Activated naive CD8-positive, alpha-beta T cell (primary cell): ENCODE measurements around the gene NPAS2.

Experiments used
- H3K27ac Mint-ChIP-seq: one replicate; pipeline ENCODE4 v1.8.0; 2021; ENCODE audit warnings: mixed read lengths
- H3K27me3 Mint-ChIP-seq: one replicate; pipeline ENCODE4 v1.8.0; 2021; ENCODE audit warnings: mixed read lengths
- H3K36me3 Mint-ChIP-seq: one replicate; pipeline ENCODE4 v1.8.0; 2021; ENCODE audit warnings: mixed read lengths
- H3K4me1 Mint-ChIP-seq: one replicate; pipeline ENCODE4 v1.8.0; 2021; ENCODE audit warnings: low read depth, mixed read lengths
- H3K4me3 Mint-ChIP-seq: one replicate; pipeline ENCODE4 v1.8.0; 2021; ENCODE audit warnings: mild to moderate bottlenecking, mixed read lengths
- H3K9me3 Mint-ChIP-seq: one replicate; pipeline ENCODE4 v1.8.0; 2021; ENCODE audit warnings: low read depth, mixed read lengths

The NPAS2 gene

GRCh38 chr2:100983201-100983600 lies 163.3 kb downstream of the NPAS2 start:
- Mint-ChIP-seq H3K27me3 (no peaks in the 10 kb centered on the region), H3K9me3 (no peaks in the 10 kb centered on the region), H3K4me1 (no peaks in the 10 kb centered on the region), H3K36me3 (no peaks in the 10 kb centered on the region), H3K27ac (no peak overlapping the region), H3K4me3 (no peak overlapping the region)

- H3K4me3 Mint-ChIP-seq = no peak overlapping the region
- H3K4me1 Mint-ChIP-seq = no peaks in the 10 kb centered on the region
- no peak overlapping the region for H3K27ac Mint-ChIP-seq
- H3K36me3 Mint-ChIP-seq = no peaks in the 10 kb centered on the region
- H3K9me3 Mint-ChIP-seq = no peaks in the 10 kb centered on the region
- H3K27me3 Mint-ChIP-seq = no peaks in the 10 kb centered on the region
Observed at GRCh38 chr2:100983684-100984310, 163.9 kb downstream of the NPAS2 start.

DNA sequence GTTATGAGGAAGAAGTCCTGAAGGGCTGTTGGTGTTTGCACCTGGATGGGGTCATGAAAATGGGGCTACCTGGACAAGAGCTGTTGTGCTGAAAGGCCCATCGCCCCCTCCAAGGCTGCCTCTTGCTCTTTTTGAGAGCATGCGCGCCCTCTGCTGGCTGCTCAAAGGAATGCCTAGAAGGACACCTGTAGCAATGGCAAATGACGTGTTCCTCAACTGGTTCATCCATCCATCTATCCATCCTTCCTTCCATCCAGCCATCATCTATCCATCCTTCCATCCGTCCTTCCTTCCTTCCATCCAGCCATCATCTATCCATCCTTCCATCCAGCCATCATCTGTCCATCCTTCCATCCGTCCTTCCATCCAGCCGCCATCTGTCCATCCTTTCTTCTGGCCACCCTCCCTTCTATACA lies 165.0 kb downstream of the NPAS2 start:
- Mint-ChIP-seq H3K27me3 (no peaks in the 10 kb centered on the region), H3K4me3 (no peak overlapping the region), H3K9me3 (no peaks in the 10 kb centered on the region), H3K4me1 (no peaks in the 10 kb centered on the region), H3K36me3 (no peaks in the 10 kb centered on the region), H3K27ac (no peak overlapping the region)

DNA sequence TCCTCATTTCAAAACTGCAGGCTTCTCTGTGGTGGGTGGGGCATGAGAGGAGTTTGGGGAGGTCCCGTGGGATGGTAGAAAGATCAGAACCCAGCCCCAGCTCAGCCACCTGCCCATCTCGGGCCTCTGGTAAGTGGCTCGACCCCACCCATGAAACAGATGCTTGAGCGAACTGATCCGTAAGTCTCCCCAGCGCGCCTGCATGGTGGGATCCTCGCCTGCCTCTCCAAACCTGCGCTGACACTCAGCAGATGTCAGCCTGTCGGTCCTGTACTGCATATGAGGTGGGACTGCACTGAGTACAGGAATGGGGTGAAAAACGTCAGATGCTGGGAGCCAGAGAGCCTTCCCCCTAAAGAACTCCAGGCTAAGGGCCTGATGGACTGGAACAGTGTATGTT lies 166.2 kb downstream of the NPAS2 start:
- no peaks in the 10 kb centered on the region for H3K4me1 Mint-ChIP-seq
- H3K27ac Mint-ChIP-seq = no peak overlapping the region
- H3K36me3 Mint-ChIP-seq = no peaks in the 10 kb centered on the region
- no peaks in the 10 kb centered on the region for H3K27me3 Mint-ChIP-seq
- no peaks in the 10 kb centered on the region for H3K9me3 Mint-ChIP-seq
- H3K4me3 Mint-ChIP-seq = no peak overlapping the region

GRCh38 chr2:100987536-100987935 lies 167.6 kb downstream of the NPAS2 start:
- H3K4me1 Mint-ChIP-seq = peaks cover 2% of the 10 kb centered on the region
- no peaks in the 10 kb centered on the region for H3K9me3 Mint-ChIP-seq
- no peaks in the 10 kb centered on the region for H3K36me3 Mint-ChIP-seq
- H3K27me3 Mint-ChIP-seq = no peaks in the 10 kb centered on the region
- H3K27ac Mint-ChIP-seq = no peak overlapping the region
- no peak overlapping the region for H3K4me3 Mint-ChIP-seq

DNA sequence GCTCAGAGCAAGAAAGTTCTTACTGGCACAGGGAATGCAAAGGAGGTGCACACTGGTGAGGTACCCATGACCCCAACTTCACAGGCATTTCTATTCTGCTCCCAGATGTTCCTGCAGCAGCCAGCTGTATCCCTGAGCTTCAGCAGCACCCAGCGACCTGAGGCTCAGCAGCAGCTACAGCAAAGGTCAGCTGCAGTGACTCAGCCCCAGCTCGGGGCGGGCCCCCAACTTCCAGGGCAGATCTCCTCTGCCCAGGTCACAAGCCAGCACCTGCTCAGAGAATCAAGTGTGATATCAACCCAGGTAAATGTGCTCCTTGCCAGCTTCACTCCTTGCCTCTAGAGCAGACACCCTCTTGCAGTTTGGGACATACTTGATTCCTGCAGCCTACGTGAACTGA lies 168.0 kb downstream of the NPAS2 start:
- peaks cover 2% of the 10 kb centered on the region for H3K4me1 Mint-ChIP-seq
- H3K27ac Mint-ChIP-seq = no peak overlapping the region
- no peaks in the 10 kb centered on the region for H3K9me3 Mint-ChIP-seq
- no peak overlapping the region for H3K4me3 Mint-ChIP-seq
- no peaks in the 10 kb centered on the region for H3K36me3 Mint-ChIP-seq
- H3K27me3 Mint-ChIP-seq = no peaks in the 10 kb centered on the region

- no peaks in the 10 kb centered on the region for H3K36me3 Mint-ChIP-seq
- H3K27ac Mint-ChIP-seq = no peak overlapping the region
- no peaks in the 10 kb centered on the region for H3K9me3 Mint-ChIP-seq
- no peaks in the 10 kb centered on the region for H3K27me3 Mint-ChIP-seq
- peaks cover 2% of the 10 kb centered on the region for H3K4me1 Mint-ChIP-seq
- H3K4me3 Mint-ChIP-seq = no peak overlapping the region
Observed at GRCh38 chr2:100988630-100989417, 168.9 kb downstream of the NPAS2 start.

- Mint-ChIP-seq H3K4me3 (no peak overlapping the region), H3K4me1 (peaks cover 2% of the 10 kb centered on the region), H3K36me3 (no peaks in the 10 kb centered on the region), H3K27me3 (no peaks in the 10 kb centered on the region), H3K27ac (no peak overlapping the region), H3K9me3 (no peaks in the 10 kb centered on the region)
Observed at GRCh38 chr2:100989666-100990065, 169.7 kb downstream of the NPAS2 start.

DNA sequence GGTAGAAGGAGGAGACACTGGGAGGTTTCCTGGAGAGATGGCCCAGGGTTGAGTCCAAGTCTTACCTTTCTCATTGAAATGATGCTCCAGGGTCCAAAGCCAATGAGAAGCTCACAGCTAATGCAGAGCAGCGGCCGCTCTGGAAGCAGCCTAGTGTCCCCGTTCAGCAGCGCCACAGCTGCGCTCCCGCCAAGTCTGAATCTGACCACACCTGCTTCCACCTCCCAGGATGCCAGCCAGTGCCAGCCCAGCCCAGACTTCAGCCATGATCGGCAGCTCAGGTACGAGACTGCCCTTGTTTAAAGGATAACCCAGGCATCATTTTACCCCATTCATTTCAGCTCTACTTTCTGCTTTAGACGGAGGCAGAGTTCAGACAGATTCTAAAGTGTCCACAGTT lies 170.2 kb downstream of the NPAS2 start:
- Mint-ChIP-seq H3K36me3 (no peaks in the 10 kb centered on the region), H3K4me3 (no peak overlapping the region), H3K27me3 (no peaks in the 10 kb centered on the region), H3K4me1 (peaks cover 2% of the 10 kb centered on the region), H3K9me3 (no peaks in the 10 kb centered on the region), H3K27ac (no peak overlapping the region)

GRCh38 chr2:100990650-100991403 lies 170.9 kb downstream of the NPAS2 start:
- Mint-ChIP-seq H3K36me3 (no peaks in the 10 kb centered on the region), H3K4me1 (peaks cover 2% of the 10 kb centered on the region), H3K27me3 (no peaks in the 10 kb centered on the region), H3K4me3 (no peak overlapping the region), H3K9me3 (no peaks in the 10 kb centered on the region), H3K27ac (no peak overlapping the region)

GRCh38 chr2:100991404-100991773 lies 171.4 kb downstream of the NPAS2 start:
- Mint-ChIP-seq H3K4me3 (no peak overlapping the region), H3K36me3 (no peaks in the 10 kb centered on the region), H3K9me3 (no peaks in the 10 kb centered on the region), H3K27ac (no peak overlapping the region), H3K4me1 (peaks cover 2% of the 10 kb centered on the region), H3K27me3 (no peaks in the 10 kb centered on the region)

DNA sequence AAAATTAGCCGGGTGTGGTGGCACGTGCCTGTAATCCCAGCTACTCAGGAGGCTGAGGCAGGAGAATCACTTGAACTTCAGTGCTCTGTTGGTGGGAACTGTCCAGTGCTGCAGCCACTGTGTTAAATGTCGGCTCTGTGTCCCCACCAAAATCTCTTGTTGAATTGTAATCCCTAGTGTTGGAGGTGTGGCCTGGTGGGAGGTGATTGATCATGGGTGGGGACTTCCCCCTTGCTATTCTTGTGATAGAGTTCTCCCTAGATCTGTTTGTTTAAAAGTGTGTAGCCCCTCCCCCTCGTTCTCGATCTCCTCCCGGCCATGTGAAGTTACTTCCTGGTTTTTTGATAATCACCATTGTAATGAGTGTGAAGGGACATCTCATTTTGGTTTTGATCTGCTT lies 172.3 kb downstream of the NPAS2 start:
- Mint-ChIP-seq H3K27me3 (no peaks in the 10 kb centered on the region), H3K4me1 (peaks cover 2% of the 10 kb centered on the region), H3K27ac (no peak overlapping the region), H3K36me3 (no peaks in the 10 kb centered on the region), H3K9me3 (no peaks in the 10 kb centered on the region), H3K4me3 (no peak overlapping the region)

DNA sequence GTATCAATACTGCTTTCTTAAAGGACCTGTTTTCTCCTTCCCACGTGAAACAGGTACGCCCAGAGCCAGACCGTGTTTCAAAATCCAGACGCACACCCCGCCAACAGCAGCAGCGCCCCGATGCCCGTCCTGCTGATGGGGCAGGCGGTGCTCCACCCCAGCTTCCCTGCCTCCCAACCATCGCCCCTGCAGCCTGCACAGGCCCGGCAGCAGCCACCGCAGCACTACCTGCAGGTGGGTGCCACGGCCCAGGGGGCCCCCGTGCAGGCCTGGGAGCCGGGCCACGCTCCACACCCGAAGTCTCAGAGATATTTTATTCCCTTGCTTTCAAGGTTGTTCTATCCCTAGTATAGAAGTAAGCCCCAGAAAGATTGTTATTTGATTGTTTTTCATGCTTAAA lies 173.4 kb downstream of the NPAS2 start:
- Mint-ChIP-seq H3K27me3 (no peaks in the 10 kb centered on the region), H3K27ac (no peak overlapping the region), H3K36me3 (no peaks in the 10 kb centered on the region), H3K4me1 (peaks cover 2% of the 10 kb centered on the region), H3K9me3 (no peaks in the 10 kb centered on the region), H3K4me3 (no peak overlapping the region)

- H3K27me3 Mint-ChIP-seq = no peaks in the 10 kb centered on the region
- H3K4me3 Mint-ChIP-seq = no peak overlapping the region
- peaks cover 2% of the 10 kb centered on the region for H3K4me1 Mint-ChIP-seq
- no peak overlapping the region for H3K27ac Mint-ChIP-seq
- H3K9me3 Mint-ChIP-seq = no peaks in the 10 kb centered on the region
- H3K36me3 Mint-ChIP-seq = no peaks in the 10 kb centered on the region
Observed at GRCh38 chr2:100995309-100996075, 175.6 kb downstream of the NPAS2 start.
